Sigmoid colon (tissue), 4 donors: ENCODE results near the gene RIT2.

Experiments used
- CTCF ChIP-seq, 4 experiments: fragments of 450-650 bp in 3 of 4; fragments of 200-600 bp in 1 of 4; IDR thresholded peaks; one replicate each; pipeline ENCODE4 v1.5.1; 2016 to 2019; ENCODE audit warnings: antibody characterized with exemption in 4 of 4, mild to moderate bottlenecking in 3 of 4, moderate library complexity in 2 of 4
- EP300 ChIP-seq, 4 donors: sonication (generic); formaldehyde crosslinking; IDR thresholded peaks; one replicate each; pipeline ENCODE4 v1.6.1; 2017; ENCODE audit warnings: antibody characterized with exemption in 4 of 4
- POLR2A ChIP-seq, 2 donors: fragments of 450-650 bp; IDR thresholded peaks; one replicate each; pipeline ENCODE4 v1.6.1; 2016; ENCODE audit warnings: antibody characterized with exemption in 2 of 2, mild to moderate bottlenecking in 2 of 2, moderate library complexity in 2 of 2

- TF ChIP-seq CTCF (IDR thresholded peaks at IDR 0.05) (no peak), EP300 (IDR thresholded peaks at IDR 0.05) (no peak), POLR2A (IDR thresholded peaks at IDR 0.05) (no peak)
Observed at GRCh38 chr18:42941021-42941420, 174.5 kb downstream of the RIT2 start.
